K562 (cell line): ENCODE measurements around the gene SLX9. TPM values are rescaled to one million over a fixed set of nuclear protein-coding genes. Genes with fewer than 3 reads are reported as not detected.

Experiments
- ATAC-seq: fragments of 200-7000 bp; cut with Tn5 transposase; 3 replicates; pipeline ENCODE4 v1.9.1; 2020; ENCODE audit warnings: moderate library complexity
- BruUV-seq: library from RNA; stranded (reverse); fragments of 400-500 nt; replicated peaks from 2 replicates; lab custom pipeline; 2021; lab: Mats Ljungman, UMichigan
- CTCF ChIA-PET: fragments of 300-600 bp; formaldehyde crosslinking; extraction: SDS; loops from one replicate; lab custom pipeline; 2021; ENCODE audit warnings: low intra/inter-chr PET ratio; lab: Yijun Ruan, JAX
- POLR2A ChIA-PET: fragments of 300-600, 350-650 bp; sonication (Branson Sonifier 250); formaldehyde crosslinking; extraction: SDS; loops from one replicate; lab custom pipeline; 2021; ENCODE audit warnings: antibody characterized with exemption, inconsistent platforms; lab: Yijun Ruan, JAX
- DNase-seq, 4 experiments: peaks; one replicate each; pipeline versions ENCODE4 v3.0.0 to v3.0.0-alpha.2; 2011 to 2018; ENCODE audit warnings: low spot score in 3 of 4, mixed read lengths in 3 of 4; ENCODE audit errors: extremely low read depth in 1 of 4
- FAIRE-seq: peaks from 2 replicates; lab custom pipeline; 2011; peaks lifted over from hg19 to GRCh38; lab: Jason Lieb, UNC
- H2AFZ ChIP-seq: 2 replicates; pipeline ENCODE4 v1.6.0; 2011; ENCODE audit warnings: low read depth, low read length, control low read depth, inconsistent platforms
- H3K27ac ChIP-seq: fragments of 200-600 bp; 3 replicates; pipeline ENCODE4 v1.8.0; 2011; ENCODE audit warnings: low read depth, mild to moderate bottlenecking, control low read depth, inconsistent platforms, low read length, moderate library complexity, mixed read lengths; ENCODE audit errors: extremely low read depth
- H3K27me3 ChIP-seq, 2 experiments: fragments of 300-600 bp in 1 of 2; 2 replicates in 1 of 2; 3 replicates in 1 of 2; pipeline versions ENCODE4 v1.6.0 to v1.8.0; 2011; ENCODE audit warnings: inconsistent platforms in 2 of 2, low read length in 2 of 2, mild to moderate bottlenecking in 1 of 2, mixed read lengths in 1 of 2, moderate library complexity in 1 of 2; ENCODE audit not compliant: control insufficient read depth in 2 of 2, insufficient read depth in 2 of 2
- H3K36me3 ChIP-seq: fragments of 300-600 bp; 3 replicates; pipeline ENCODE4 v1.8.0; 2011; ENCODE audit warnings: mild to moderate bottlenecking, low read length, inconsistent platforms; ENCODE audit not compliant: control insufficient read depth, insufficient read depth
- H3K4me1 ChIP-seq, 2 experiments: fragments of 200-600 bp in 1 of 2; replicated peaks in 1 of 2; 2 replicates in 1 of 2; 3 replicates in 1 of 2; pipeline versions ENCODE4 v1.5.1 to v1.8.0; 2011; ENCODE audit warnings: inconsistent platforms in 2 of 2, low read length in 2 of 2, mild to moderate bottlenecking in 1 of 2, mixed read lengths in 1 of 2, moderate library complexity in 1 of 2; ENCODE audit not compliant: control insufficient read depth in 2 of 2, insufficient read depth in 2 of 2
- H3K4me2 ChIP-seq: 2 replicates; pipeline ENCODE4 v1.6.1; 2011; ENCODE audit warnings: low read length, control low read depth, inconsistent platforms, mixed read lengths; ENCODE audit not compliant: insufficient read depth
- H3K4me3 ChIP-seq: fragments of 200-600 bp; sonication (generic), shearing (Covaris generic); 2 replicates; pipeline ENCODE4 v1.5.1; 2016; ENCODE audit warnings: control low read depth, inconsistent platforms
- H3K79me2 ChIP-seq: fragments of 200-600 bp; 3 replicates; pipeline ENCODE4 v1.8.0; 2011; ENCODE audit warnings: low read length, inconsistent platforms; ENCODE audit not compliant: control insufficient read depth, insufficient read depth
- H3K9ac ChIP-seq, 2 experiments: 2 replicates each; pipeline versions ENCODE4 v1.6.0 to v1.6.1; 2011; ENCODE audit warnings: low read depth in 2 of 2, low read length in 2 of 2, control low read depth in 1 of 2, inconsistent platforms in 1 of 2, mild to moderate bottlenecking in 1 of 2, mixed read lengths in 1 of 2; ENCODE audit not compliant: insufficient read depth in 1 of 2
- H3K9me1 ChIP-seq: one replicate; pipeline ENCODE4 v1.6.0; 2011; ENCODE audit warnings: inconsistent platforms, mild to moderate bottlenecking, low read length, moderate library complexity; ENCODE audit not compliant: control insufficient read depth, insufficient read depth
- H3K9me3 ChIP-seq: replicated peaks from 2 replicates; pipeline ENCODE4 v1.5.1; 2011; ENCODE audit warnings: low read depth, low read length, inconsistent platforms; ENCODE audit not compliant: control insufficient read depth, insufficient read depth
- H4K20me1 ChIP-seq: replicated peaks from 2 replicates; pipeline ENCODE4 v1.6.1; 2011; ENCODE audit warnings: low read length, inconsistent platforms, mixed read lengths; ENCODE audit not compliant: control insufficient read depth, insufficient read depth
- NCOA6 ChIP-seq: fragments of 450-650 bp; IDR thresholded peaks from 2 replicates; pipeline ENCODE4 v1.6.1; 2017; ENCODE audit warnings: mild to moderate bottlenecking
- NUFIP1 ChIP-seq: fragments of 450-650 bp; IDR thresholded peaks from 2 replicates; pipeline ENCODE4 v1.6.1; 2018; ENCODE audit not compliant: partially characterized antibody
- WGBS: fragments of 100-300 bp; shearing (Covaris generic); methylation state at CpG from one replicate; pipeline ENCODE4 v1.1.6; 2016; ENCODE audit warnings: low coverage, mixed read lengths; ENCODE audit not compliant: insufficient coverage; ENCODE audit errors: missing lambda C conversion rate; 5-methylcytosine and 5-hydroxymethylcytosine counted together
- in situ Hi-C: fragments of 300-500 bp; cut with MboI; formaldehyde crosslinking; loops from 4 replicates; pipeline ENCODE4 v1.15.0; 2018; ENCODE audit warnings: inconsistent platforms, mixed read lengths
- intact Hi-C: fragments of 100-400 bp; cut with micrococcal nuclease; formaldehyde crosslinking; loops from 2 replicates; pipeline ENCODE4 v1.14.2; 2022
- polyA plus RNA-seq, 8 experiments: library from polyadenylated mRNA; depleted of rRNA in 4 of 8; stranded (reverse) in 5 of 8; unstranded in 3 of 8; fragments of >200 nt; fragmentation: Nextera tagmentation in 2 of 8; fragmentation: Illumina TruSeq in 1 of 8; extraction: Ambion mirVana in 2 of 8; extraction: Trizol in 1 of 8; gene quantifications; 2 replicates each; pipeline versions ENCODE4 v1.2.1 to v1.2.3, GENCODE V29; 2011 to 2014; ENCODE audit warnings: inconsistent platforms in 1 of 8, missing spikeins in 1 of 8
- total RNA-seq, 7 experiments: library from RNA; depleted of rRNA in 6 of 7; stranded (reverse); fragments of >200 nt in 6 of 7; fragmentation: Illumina TruSeq in 2 of 7; extraction: Trizol in 2 of 7; gene quantifications; 2 replicates each; pipeline versions ENCODE4 v1.2.1 to v1.2.3, GENCODE V29; 2011 to 2021; ENCODE audit warnings: low replicate concordance in 1 of 7
- TF ChIP-seq, protein P1 (sequence below): sonication (generic); formaldehyde crosslinking; IDR thresholded peaks from 2 replicates; pipeline ENCODE4 v1.4.0; 2020; ENCODE audit warnings: mild to moderate bottlenecking, missing genetic modification reagents
- TF ChIP-seq, protein P2 (sequence below): fragments of 450-650 bp; IDR thresholded peaks from 2 replicates; pipeline ENCODE4 v1.6.1; 2016; ENCODE audit warnings: mild to moderate bottlenecking, moderate library complexity

The SLX9 gene
- total and polyA plus RNA-seq, 9 of the 15 experiments (the other 6 are each of a cell fraction or from before 2014, with no cell fraction given), result 1.2 to 75.5 (median 16.5) TPM

DNA sequence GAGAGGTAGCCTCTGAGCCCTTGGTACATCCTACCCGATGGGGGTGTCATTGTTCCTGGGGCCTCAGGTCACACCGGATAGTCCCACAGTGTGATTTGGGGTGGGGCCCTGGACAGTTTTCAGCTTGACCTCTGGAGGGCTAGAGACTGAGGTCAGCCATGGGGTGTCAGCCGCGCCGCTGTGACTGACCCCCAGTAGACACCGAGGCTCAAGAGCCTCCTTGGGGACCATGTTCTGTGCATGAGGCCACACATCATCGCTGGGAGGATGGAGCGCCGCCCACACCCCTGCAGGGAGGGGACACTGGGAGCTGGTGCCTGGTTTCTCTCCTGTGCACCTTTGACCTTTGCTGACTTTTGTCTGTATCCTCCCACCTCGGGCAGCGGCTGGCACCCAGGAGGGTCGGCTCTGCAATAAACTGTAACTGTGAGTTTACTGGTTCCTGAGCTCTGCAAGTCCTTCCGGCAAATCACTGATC lies 41.8 kb upstream of the SLX9 start (continued):
- no peak for TF ChIP-seq NUFIP1
- no peak for TF ChIP-seq NCOA6
- TF ChIP-seq, protein P1, sequence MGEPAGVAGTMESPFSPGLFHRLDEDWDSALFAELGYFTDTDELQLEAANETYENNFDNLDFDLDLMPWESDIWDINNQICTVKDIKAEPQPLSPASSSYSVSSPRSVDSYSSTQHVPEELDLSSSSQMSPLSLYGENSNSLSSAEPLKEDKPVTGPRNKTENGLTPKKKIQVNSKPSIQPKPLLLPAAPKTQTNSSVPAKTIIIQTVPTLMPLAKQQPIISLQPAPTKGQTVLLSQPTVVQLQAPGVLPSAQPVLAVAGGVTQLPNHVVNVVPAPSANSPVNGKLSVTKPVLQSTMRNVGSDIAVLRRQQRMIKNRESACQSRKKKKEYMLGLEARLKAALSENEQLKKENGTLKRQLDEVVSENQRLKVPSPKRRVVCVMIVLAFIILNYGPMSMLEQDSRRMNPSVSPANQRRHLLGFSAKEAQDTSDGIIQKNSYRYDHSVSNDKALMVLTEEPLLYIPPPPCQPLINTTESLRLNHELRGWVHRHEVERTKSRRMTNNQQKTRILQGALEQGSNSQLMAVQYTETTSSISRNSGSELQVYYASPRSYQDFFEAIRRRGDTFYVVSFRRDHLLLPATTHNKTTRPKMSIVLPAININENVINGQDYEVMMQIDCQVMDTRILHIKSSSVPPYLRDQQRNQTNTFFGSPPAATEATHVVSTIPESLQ (CRISPR knock-in tag), result no peak
- TF ChIP-seq, all 486 proteins: peak for 2

DNA sequence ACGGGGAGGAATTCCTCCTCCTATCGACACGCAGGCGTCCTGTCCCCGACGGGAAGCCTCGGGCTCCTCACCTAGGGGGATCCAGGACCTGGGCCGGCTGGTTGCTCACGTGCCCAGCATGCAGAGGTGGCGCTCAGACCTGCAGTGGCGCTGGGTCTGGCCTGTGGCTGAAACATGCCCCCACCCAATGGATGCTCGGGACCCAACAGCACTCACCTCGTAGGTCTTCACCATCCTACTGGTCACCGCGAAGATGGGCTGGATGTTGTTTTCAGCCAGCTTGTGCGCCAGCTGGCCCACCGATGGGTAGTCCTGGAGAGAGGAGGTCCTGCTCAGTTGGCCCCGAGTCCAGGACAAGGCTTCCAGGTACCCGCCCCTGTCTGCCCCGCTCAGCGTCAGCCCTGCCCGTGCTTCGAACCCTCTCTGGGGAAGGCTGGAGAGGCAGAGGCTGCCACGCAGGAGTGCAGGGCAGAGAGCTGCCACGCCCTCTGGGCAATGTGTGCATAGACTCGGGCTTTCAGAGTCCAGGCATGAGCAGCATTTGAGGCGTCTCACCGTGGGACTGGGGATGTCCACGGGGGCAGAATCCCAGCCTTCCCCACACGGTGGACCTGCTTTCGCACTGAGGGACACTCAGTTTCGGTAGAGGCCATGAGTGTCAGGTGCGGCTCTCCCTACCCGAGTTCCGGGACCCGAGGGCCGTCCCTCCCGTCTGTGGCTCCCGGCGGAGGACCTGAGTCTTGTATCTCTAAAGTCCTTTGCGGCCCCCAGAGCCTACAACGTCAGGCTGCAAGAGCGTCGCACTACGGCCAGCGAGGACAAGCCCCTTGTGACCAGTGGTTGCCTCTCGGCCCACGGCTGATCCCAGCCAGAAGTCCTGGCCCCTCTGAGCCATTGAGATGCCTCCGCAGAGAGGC lies 40.7 kb upstream of the SLX9 start:
- no peak for ATAC-seq
- Histone ChIP-seq H3K4me1 (peaks cover 6 to 69% of the 10 kb centered on the region in 2 experiments), H2AFZ (no peak overlapping the region), H3K4me3 (no peak overlapping the region), H3K9me1 (no peaks in the 10 kb centered on the region), H3K4me2 (no peak overlapping the region), H3K9me3 (peaks cover 12% of the 10 kb centered on the region), H4K20me1 (peaks cover 11% of the 10 kb centered on the region; the same call in 1 of the 2 replicates), H3K9ac (no peak overlapping the region), H3K79me2 (no peaks in the 10 kb centered on the region), H3K27me3 (peaks cover 34 to 79% of the 10 kb centered on the region in 2 experiments), H3K36me3 (no peaks in the 10 kb centered on the region; the same call in 2 of the 3 replicates), H3K27ac (no peak overlapping the region)
- DNase-seq, result no peak
- FAIRE-seq, result no peak
- CTCF ChIA-PET, result no interaction called here
- WGBS, result 17% methylated on average over 48 of the region's 49 CpGs
- POLR2A ChIA-PET, result interaction anchor here (0.6 to 1.5 kb wide), 4 partner anchors 8 to 531 kb away, joined by 3 to 4 read pairs (median 4); partner anchors contain the start of gene UBE2G2
- intact Hi-C loops (no loop called here), in situ Hi-C loops (no loop called here)
- no TSS peak for BruUV-seq
- TF ChIP-seq, protein P2, sequence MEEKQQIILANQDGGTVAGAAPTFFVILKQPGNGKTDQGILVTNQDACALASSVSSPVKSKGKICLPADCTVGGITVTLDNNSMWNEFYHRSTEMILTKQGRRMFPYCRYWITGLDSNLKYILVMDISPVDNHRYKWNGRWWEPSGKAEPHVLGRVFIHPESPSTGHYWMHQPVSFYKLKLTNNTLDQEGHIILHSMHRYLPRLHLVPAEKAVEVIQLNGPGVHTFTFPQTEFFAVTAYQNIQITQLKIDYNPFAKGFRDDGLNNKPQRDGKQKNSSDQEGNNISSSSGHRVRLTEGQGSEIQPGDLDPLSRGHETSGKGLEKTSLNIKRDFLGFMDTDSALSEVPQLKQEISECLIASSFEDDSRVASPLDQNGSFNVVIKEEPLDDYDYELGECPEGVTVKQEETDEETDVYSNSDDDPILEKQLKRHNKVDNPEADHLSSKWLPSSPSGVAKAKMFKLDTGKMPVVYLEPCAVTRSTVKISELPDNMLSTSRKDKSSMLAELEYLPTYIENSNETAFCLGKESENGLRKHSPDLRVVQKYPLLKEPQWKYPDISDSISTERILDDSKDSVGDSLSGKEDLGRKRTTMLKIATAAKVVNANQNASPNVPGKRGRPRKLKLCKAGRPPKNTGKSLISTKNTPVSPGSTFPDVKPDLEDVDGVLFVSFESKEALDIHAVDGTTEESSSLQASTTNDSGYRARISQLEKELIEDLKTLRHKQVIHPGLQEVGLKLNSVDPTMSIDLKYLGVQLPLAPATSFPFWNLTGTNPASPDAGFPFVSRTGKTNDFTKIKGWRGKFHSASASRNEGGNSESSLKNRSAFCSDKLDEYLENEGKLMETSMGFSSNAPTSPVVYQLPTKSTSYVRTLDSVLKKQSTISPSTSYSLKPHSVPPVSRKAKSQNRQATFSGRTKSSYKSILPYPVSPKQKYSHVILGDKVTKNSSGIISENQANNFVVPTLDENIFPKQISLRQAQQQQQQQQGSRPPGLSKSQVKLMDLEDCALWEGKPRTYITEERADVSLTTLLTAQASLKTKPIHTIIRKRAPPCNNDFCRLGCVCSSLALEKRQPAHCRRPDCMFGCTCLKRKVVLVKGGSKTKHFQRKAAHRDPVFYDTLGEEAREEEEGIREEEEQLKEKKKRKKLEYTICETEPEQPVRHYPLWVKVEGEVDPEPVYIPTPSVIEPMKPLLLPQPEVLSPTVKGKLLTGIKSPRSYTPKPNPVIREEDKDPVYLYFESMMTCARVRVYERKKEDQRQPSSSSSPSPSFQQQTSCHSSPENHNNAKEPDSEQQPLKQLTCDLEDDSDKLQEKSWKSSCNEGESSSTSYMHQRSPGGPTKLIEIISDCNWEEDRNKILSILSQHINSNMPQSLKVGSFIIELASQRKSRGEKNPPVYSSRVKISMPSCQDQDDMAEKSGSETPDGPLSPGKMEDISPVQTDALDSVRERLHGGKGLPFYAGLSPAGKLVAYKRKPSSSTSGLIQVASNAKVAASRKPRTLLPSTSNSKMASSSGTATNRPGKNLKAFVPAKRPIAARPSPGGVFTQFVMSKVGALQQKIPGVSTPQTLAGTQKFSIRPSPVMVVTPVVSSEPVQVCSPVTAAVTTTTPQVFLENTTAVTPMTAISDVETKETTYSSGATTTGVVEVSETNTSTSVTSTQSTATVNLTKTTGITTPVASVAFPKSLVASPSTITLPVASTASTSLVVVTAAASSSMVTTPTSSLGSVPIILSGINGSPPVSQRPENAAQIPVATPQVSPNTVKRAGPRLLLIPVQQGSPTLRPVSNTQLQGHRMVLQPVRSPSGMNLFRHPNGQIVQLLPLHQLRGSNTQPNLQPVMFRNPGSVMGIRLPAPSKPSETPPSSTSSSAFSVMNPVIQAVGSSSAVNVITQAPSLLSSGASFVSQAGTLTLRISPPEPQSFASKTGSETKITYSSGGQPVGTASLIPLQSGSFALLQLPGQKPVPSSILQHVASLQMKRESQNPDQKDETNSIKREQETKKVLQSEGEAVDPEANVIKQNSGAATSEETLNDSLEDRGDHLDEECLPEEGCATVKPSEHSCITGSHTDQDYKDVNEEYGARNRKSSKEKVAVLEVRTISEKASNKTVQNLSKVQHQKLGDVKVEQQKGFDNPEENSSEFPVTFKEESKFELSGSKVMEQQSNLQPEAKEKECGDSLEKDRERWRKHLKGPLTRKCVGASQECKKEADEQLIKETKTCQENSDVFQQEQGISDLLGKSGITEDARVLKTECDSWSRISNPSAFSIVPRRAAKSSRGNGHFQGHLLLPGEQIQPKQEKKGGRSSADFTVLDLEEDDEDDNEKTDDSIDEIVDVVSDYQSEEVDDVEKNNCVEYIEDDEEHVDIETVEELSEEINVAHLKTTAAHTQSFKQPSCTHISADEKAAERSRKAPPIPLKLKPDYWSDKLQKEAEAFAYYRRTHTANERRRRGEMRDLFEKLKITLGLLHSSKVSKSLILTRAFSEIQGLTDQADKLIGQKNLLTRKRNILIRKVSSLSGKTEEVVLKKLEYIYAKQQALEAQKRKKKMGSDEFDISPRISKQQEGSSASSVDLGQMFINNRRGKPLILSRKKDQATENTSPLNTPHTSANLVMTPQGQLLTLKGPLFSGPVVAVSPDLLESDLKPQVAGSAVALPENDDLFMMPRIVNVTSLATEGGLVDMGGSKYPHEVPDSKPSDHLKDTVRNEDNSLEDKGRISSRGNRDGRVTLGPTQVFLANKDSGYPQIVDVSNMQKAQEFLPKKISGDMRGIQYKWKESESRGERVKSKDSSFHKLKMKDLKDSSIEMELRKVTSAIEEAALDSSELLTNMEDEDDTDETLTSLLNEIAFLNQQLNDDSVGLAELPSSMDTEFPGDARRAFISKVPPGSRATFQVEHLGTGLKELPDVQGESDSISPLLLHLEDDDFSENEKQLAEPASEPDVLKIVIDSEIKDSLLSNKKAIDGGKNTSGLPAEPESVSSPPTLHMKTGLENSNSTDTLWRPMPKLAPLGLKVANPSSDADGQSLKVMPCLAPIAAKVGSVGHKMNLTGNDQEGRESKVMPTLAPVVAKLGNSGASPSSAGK, result no peak
